ENCODE measurements around the gene SLAMF1. TPM values are rescaled to one million over a fixed set of nuclear protein-coding genes. Genes with fewer than 3 reads are reported as not detected.
"Not testable (repeated sequence)": the region's sequence is repeated elsewhere in the genome, so short reads cannot be mapped to it uniquely, and the experiment has no call there.

Gene SLAMF1
- polyA plus RNA-seq, 2 donors: 0.26 to 0.29 TPM

DNA sequence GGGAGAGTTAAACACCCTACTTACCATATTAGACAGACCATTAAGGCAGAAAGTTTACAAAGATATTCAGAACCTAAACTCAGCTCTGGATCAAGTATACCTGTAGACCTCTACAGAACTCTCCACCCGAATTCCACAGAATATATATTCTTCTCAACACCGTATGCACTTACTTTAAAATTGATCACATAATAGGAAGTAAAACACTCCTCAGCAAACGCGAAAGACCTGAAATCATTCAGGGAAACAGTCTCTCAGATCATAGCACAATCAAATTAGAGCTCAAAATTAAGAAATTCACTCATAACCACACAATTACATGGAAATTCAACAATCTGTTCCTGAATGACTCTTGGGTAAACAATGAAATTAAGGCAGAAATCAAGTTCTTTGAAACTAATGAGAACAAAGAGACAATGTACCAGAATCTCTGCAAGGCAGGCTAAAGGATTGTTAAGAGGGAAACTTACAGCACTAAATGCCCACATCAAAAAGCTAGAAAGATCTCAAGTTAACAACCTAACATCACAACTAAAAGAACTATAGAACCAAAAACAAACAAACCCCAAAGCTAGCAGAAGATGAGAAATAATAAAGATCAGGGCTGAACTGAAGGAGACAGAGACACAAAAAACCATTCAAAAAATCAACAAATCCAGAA, 86.7 kb downstream of the SLAMF1 start:
- Histone ChIP-seq H3K36me3 (ENCODE audit: control insufficient read depth in 2 of 2, insufficient read depth in 2 of 2, low read length in 1 of 2) (no peaks in the 10 kb centered on the region), H3K4me3 (ENCODE audit: low read depth in 1 of 2, low read length in 2 of 2) (no peak overlapping the region), H3K27ac (ENCODE audit: low read depth in 2 of 2, low read length in 1 of 2) (no peak overlapping the region), H3K4me1 (ENCODE audit: control insufficient read depth in 2 of 2, insufficient read depth in 2 of 2, low read length in 1 of 2) (no peaks in the 10 kb centered on the region), H3K27me3 (ENCODE audit: control insufficient read depth in 1 of 2, insufficient read depth in 2 of 2, low read length in 2 of 2) (peaks cover 0 to 4% of the 10 kb centered on the region in 2 donors), H3K9me3 (ENCODE audit: control insufficient read depth in 2 of 2, insufficient read depth in 1 of 2, low read depth in 1 of 2, low read length in 1 of 2) (no peaks in the 10 kb centered on the region)
- WGBS, 2 donors: 74% methylated on average over 4 of the region's 4 CpGs

GRCh38 chr1:160559437-160559836, 87.4 kb downstream of the SLAMF1 start:
- H3K27me3 ChIP-seq (ENCODE audit: control insufficient read depth in 1 of 2, insufficient read depth in 2 of 2, low read length in 2 of 2); H3K9me3 ChIP-seq (ENCODE audit: control insufficient read depth in 2 of 2, insufficient read depth in 1 of 2, low read depth in 1 of 2, low read length in 1 of 2); H3K27ac ChIP-seq (ENCODE audit: low read depth in 2 of 2, low read length in 1 of 2); H3K36me3 ChIP-seq (ENCODE audit: control insufficient read depth in 2 of 2, insufficient read depth in 2 of 2, low read length in 1 of 2); H3K4me3 ChIP-seq (ENCODE audit: low read depth in 1 of 2, low read length in 2 of 2); H3K4me1 ChIP-seq (ENCODE audit: control insufficient read depth in 2 of 2, insufficient read depth in 2 of 2, low read length in 1 of 2): not testable (repeated sequence)
- WGBS, 2 donors: 54 to 76% methylated on average over 3 of the region's 3 CpGs

GRCh38 chr1:160558660-160559380, 88.0 kb downstream of the SLAMF1 start:
- H3K4me1 ChIP-seq (ENCODE audit: control insufficient read depth in 2 of 2, insufficient read depth in 2 of 2, low read length in 1 of 2): no peaks in the 10 kb centered on the region
- H3K36me3 ChIP-seq (ENCODE audit: control insufficient read depth in 2 of 2, insufficient read depth in 2 of 2, low read length in 1 of 2): no peaks in the 10 kb centered on the region
- H3K27ac ChIP-seq (ENCODE audit: low read depth in 2 of 2, low read length in 1 of 2): no peak overlapping the region
- H3K9me3 ChIP-seq (ENCODE audit: control insufficient read depth in 2 of 2, insufficient read depth in 1 of 2, low read depth in 1 of 2, low read length in 1 of 2): no peaks in the 10 kb centered on the region
- peaks cover 0 to 4% of the 10 kb centered on the region in 2 donors for H3K27me3 ChIP-seq (ENCODE audit: control insufficient read depth in 1 of 2, insufficient read depth in 2 of 2, low read length in 2 of 2)
- WGBS, 2 donors: 75% methylated on average over 4 of the region's 4 CpGs
- no peak overlapping the region for H3K4me3 ChIP-seq (ENCODE audit: low read depth in 1 of 2, low read length in 2 of 2)

Other genes starting within 250 kb of the SLAMF1 start
- 1 to 10 TPM; 4.5 to 6.8 TPM for gene VANGL2, start 246.5 kb downstream of the SLAMF1 start, polyA plus RNA-seq
- 1 to 10 TPM in 1 of 2 donors, under 1 TPM in 1; 0.55 to 1.4 TPM for gene SLAMF6, start 123.8 kb downstream of the SLAMF1 start, polyA plus RNA-seq
- gene CD84, start 67.5 kb downstream of the SLAMF1 start, polyA plus RNA-seq: under 1 TPM; 0.26 to 0.29 TPM
- gene CD48, start 64.8 kb upstream of the SLAMF1 start, polyA plus RNA-seq: 1 to 10 TPM; 3.3 to 4.6 TPM
- gene SLAMF7, start 92.2 kb upstream of the SLAMF1 start, polyA plus RNA-seq: 1 to 10 TPM; 2.9 to 4.0 TPM
- gene LY9, start 149.1 kb upstream of the SLAMF1 start, polyA plus RNA-seq: under 1 TPM; 0.54 to 0.73 TPM
- gene CD244, start 215.8 kb upstream of the SLAMF1 start, polyA plus RNA-seq: under 1 TPM; 0.35 to 0.41 TPM
- under 1 TPM; 0.04 to 0.20 TPM for gene ITLN1, start 238.1 kb upstream of the SLAMF1 start, polyA plus RNA-seq